Mesendoderm (in vitro differentiated cells): ENCODE measurements around the gene OR2B6.

ENCODE experiments used
- DNase-seq: peaks from one replicate; pipeline ENCODE4 v3.0.0; 2013
- H2AK5ac ChIP-seq: 2 replicates; pipeline ENCODE4 v1.6.1; 2013; ENCODE audit warnings: low read length, inconsistent platforms
- H2BK120ac ChIP-seq: 2 replicates; pipeline ENCODE4 v1.6.1; 2013; ENCODE audit warnings: low read depth, mild to moderate bottlenecking, low read length, moderate library complexity, mixed read lengths
- H2BK15ac ChIP-seq: replicated peaks from 2 replicates; pipeline ENCODE4 v1.6.1; 2013; ENCODE audit warnings: low read depth, mild to moderate bottlenecking, moderate library complexity
- H2BK5ac ChIP-seq: 2 replicates; pipeline ENCODE4 v1.6.1; 2013; ENCODE audit warnings: low read length, inconsistent platforms
- H3K18ac ChIP-seq: 2 replicates; pipeline ENCODE4 v1.6.1; 2013; ENCODE audit warnings: mild to moderate bottlenecking, low read length, mixed read lengths
- H3K23ac ChIP-seq: one replicate; pipeline ENCODE4 v1.6.1; 2013; ENCODE audit warnings: low read length
- H3K27ac ChIP-seq: 2 replicates; pipeline ENCODE4 v1.5.1; 2013; ENCODE audit warnings: low read depth, mild to moderate bottlenecking, inconsistent platforms, low read length, moderate library complexity
- H3K27me3 ChIP-seq: 2 replicates; pipeline ENCODE4 v1.6.1; 2013; ENCODE audit warnings: low read length, control low read depth, mild to moderate bottlenecking, inconsistent platforms; ENCODE audit not compliant: insufficient read depth, poor library complexity
- H3K36me3 ChIP-seq: 2 replicates; pipeline ENCODE4 v1.6.1; 2013; ENCODE audit warnings: low read length, inconsistent platforms; ENCODE audit not compliant: control insufficient read depth, insufficient read depth
- H3K4ac ChIP-seq: one replicate; pipeline ENCODE4 v1.6.1; 2013; ENCODE audit warnings: low read depth, mild to moderate bottlenecking, low read length, moderate library complexity
- H3K4me1 ChIP-seq: 2 replicates; pipeline ENCODE4 v1.6.1; 2013; ENCODE audit warnings: low read depth, low read length, inconsistent platforms; ENCODE audit not compliant: control insufficient read depth
- H3K4me2 ChIP-seq: 2 replicates; pipeline ENCODE4 v1.6.1; 2013; ENCODE audit warnings: low read length
- H3K4me3 ChIP-seq: 2 replicates; pipeline ENCODE4 v1.5.1; 2013; ENCODE audit warnings: mild to moderate bottlenecking, low read length
- H3K56ac ChIP-seq: one replicate; pipeline ENCODE4 v1.6.1; 2013; ENCODE audit warnings: low read length
- H3K79me1 ChIP-seq: 2 replicates; pipeline ENCODE4 v1.6.1; 2013; ENCODE audit warnings: low read length, inconsistent platforms
- H3K79me2 ChIP-seq: 2 replicates; pipeline ENCODE4 v1.6.1; 2013; ENCODE audit warnings: mild to moderate bottlenecking, low read length; ENCODE audit not compliant: control insufficient read depth, insufficient read depth
- H3K9ac ChIP-seq: 2 replicates; pipeline ENCODE4 v1.6.1; 2013; ENCODE audit warnings: low read length, inconsistent platforms
- H4K5ac ChIP-seq: one replicate; pipeline ENCODE4 v1.6.1; 2013; ENCODE audit warnings: low read length
- H4K8ac ChIP-seq: one replicate; pipeline ENCODE4 v1.6.1; 2013; ENCODE audit warnings: low read depth, mild to moderate bottlenecking, control low read depth, low read length, moderate library complexity
- WGBS: extraction: QIAGEN DNeasy Blood & Tissue Kit; methylation state at CpG from one replicate; pipeline ENCODE4 v1.1.7; 2013; ENCODE audit warnings: low lambda C conversion rate, missing lambda C conversion rate; ENCODE audit not compliant: insufficient coverage; ENCODE audit errors: extremely low coverage; 5-methylcytosine and 5-hydroxymethylcytosine counted together

Gene OR2B6

DNA sequence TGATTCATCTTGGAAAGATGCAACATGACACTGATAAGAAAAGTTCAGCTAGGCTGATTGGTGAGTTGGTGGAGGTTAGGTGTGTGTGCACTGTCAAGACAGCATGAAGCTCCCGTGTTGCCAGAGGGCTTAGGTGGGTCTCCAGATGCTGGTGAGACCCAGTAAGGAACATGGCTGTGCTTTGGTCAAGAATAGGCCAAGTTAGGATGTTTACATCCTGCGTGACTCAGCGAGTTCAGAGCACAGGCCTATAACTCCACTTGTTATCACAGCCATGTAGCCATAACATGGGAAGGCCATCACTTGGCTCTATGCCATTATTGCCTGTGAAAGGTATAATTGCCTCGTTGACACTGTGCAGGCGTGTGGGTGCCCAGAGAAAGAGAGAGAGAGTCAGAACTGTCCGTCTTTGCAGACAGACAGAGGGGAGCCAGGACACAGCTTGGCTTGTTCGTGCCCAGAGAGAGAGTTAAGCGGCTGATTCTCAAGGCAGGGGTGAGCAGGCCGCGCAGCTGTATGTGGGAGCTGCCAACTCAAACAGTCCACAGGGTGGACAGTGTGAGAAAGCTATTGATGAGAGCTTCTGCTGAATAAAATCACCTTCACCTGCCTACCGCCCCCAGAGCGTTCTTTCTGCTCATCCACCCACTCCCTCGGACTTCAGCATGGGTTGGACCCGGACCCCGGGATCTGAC is 43.5 kb downstream of the OR2B6 start:
- Histone ChIP-seq H3K23ac (no peak overlapping the region), H2AK5ac (no peak overlapping the region), H4K5ac (no peak overlapping the region), H4K8ac (no peak overlapping the region), H2BK120ac (no peak overlapping the region), H3K4me2 (no peak overlapping the region), H3K56ac (no peak overlapping the region), H3K4ac (no peak overlapping the region), H3K4me1 (peaks cover 3% of the 10 kb centered on the region), H2BK15ac (no peak overlapping the region), H3K9ac (no peak overlapping the region), H3K79me1 (no peaks in the 10 kb centered on the region), H3K79me2 (no peaks in the 10 kb centered on the region), H2BK5ac (no peak overlapping the region), H3K27ac (no peak overlapping the region), H3K36me3 (no peaks in the 10 kb centered on the region), H3K27me3 (no peaks in the 10 kb centered on the region), H3K4me3 (no peak overlapping the region), H3K18ac (no peak overlapping the region)
- no peak for DNase-seq
- no CpG with 5 or more reads among the region's 15 CpGs for WGBS

DNA sequence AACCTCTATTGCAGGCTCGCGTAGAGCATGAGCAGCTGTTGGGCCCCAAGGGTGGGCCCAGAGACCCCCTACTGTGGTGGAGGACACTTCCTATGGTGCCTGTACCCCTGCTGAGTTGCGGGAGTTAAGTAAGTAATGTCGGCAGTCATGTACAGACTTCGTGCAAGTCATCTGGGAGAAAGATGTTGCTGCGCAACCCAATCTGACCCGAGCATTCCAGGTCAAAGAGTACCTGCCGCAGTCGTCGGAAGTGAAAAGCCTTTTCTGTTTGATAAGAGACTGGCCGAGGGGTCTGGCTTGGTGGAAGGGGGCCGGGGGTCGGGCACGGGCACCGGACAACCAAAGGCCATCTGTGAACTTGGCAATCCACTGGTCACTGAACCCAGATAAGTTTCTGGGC is 44.3 kb downstream of the OR2B6 start:
- Histone ChIP-seq H4K5ac (no peak overlapping the region), H3K27me3 (no peaks in the 10 kb centered on the region), H3K4me2 (no peak overlapping the region), H3K4ac (no peak overlapping the region), H2AK5ac (no peak overlapping the region), H4K8ac (no peak overlapping the region), H3K18ac (no peak overlapping the region), H3K79me2 (no peaks in the 10 kb centered on the region), H3K23ac (no peak overlapping the region), H3K56ac (no peak overlapping the region), H2BK120ac (no peak overlapping the region), H3K4me1 (peaks cover 3% of the 10 kb centered on the region), H2BK15ac (no peak overlapping the region), H3K4me3 (no peak overlapping the region), H3K79me1 (no peaks in the 10 kb centered on the region), H3K27ac (no peak overlapping the region), H2BK5ac (no peak overlapping the region), H3K36me3 (no peaks in the 10 kb centered on the region), H3K9ac (no peak overlapping the region)
- no peak for DNase-seq
- no CpG with 5 or more reads among the region's 15 CpGs for WGBS

DNA sequence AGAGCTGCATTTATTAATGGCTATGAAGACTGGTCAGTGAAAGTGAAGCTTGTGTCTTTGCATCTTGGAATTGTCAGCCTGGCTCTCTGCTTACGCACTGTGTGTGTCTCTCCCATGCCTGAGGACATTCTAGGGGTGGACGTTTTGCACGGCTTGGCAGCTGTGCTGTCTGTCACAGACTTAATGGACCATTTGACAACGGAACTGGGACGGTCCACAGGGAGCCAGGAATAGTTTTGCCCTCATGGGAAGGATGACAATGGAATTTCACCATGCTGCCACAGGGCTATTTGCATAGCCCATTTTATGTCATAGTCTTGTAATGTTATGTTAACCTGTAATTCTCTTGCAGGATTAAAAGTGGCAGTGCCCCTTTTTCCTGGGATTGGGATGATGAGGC is 44.7 kb downstream of the OR2B6 start:
- no peak overlapping the region for H2BK120ac ChIP-seq
- no peak overlapping the region for H3K56ac ChIP-seq
- no peaks in the 10 kb centered on the region for H3K79me1 ChIP-seq
- H2BK5ac ChIP-seq, result no peak overlapping the region
- H4K8ac ChIP-seq, result no peak overlapping the region
- H3K4me2 ChIP-seq, result no peak overlapping the region
- H3K27ac ChIP-seq, result no peak overlapping the region
- H3K9ac ChIP-seq, result no peak overlapping the region
- H3K79me2 ChIP-seq, result no peaks in the 10 kb centered on the region
- H2AK5ac ChIP-seq, result no peak overlapping the region
- no peak overlapping the region for H3K4ac ChIP-seq
- H4K5ac ChIP-seq, result no peak overlapping the region
- H3K36me3 ChIP-seq, result no peaks in the 10 kb centered on the region
- no peak for DNase-seq
- H3K18ac ChIP-seq, result no peak overlapping the region
- H3K23ac ChIP-seq, result no peak overlapping the region
- WGBS, result no CpG with 5 or more reads among the region's 5 CpGs
- no peak overlapping the region for H2BK15ac ChIP-seq
- H3K4me3 ChIP-seq, result no peak overlapping the region
- H3K4me1 ChIP-seq, result peaks cover 3% of the 10 kb centered on the region
- no peaks in the 10 kb centered on the region for H3K27me3 ChIP-seq

DNA sequence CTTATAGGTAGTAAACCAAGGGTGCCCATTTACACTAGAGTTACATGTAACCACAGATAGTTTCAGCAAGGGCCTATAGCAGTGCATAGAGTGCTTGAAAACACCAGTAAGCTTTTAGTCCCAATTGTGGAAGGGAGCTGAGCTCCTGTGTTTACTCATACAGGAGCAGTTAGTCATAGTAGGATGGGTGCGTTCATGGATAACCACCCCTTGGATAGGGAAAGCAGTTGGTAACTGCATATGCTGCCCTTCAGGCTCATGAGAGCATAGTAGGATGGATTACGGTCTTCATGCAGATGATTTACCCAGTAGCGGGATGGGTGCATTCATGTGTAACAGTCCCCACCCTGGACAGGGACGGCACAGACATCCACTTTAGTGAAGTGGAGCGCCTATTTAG is 45.1 kb downstream of the OR2B6 start:
- no CpG with 5 or more reads among the region's 5 CpGs for WGBS

DNA sequence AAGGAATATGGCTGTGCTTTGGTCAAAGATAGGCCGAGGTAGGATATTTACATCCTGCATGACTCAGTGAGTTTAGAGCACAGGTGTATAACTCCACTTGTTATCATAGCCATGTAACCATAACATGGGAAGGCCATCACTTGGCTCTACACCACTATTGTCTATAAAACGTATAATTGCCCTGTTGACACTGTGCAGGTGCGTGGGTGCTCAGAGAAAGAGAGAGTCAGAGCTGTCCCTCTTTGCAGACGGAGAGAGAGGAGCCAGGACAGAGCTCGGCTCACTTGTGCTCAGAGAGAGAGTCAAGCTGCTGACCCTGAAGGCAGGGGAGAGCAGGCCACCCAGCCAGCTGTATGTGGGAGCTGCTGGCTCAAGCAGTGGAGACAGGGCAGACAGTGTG is 46.0 kb downstream of the OR2B6 start:
- Histone ChIP-seq H2AK5ac (no peak overlapping the region), H3K4me1 (peaks cover 3% of the 10 kb centered on the region), H3K36me3 (no peaks in the 10 kb centered on the region), H3K79me2 (no peaks in the 10 kb centered on the region), H2BK5ac (no peak overlapping the region), H3K4me3 (no peak overlapping the region), H4K8ac (no peak overlapping the region), H3K4ac (no peak overlapping the region), H3K4me2 (no peak overlapping the region), H2BK120ac (no peak overlapping the region), H4K5ac (no peak overlapping the region), H3K27me3 (no peaks in the 10 kb centered on the region), H3K56ac (no peak overlapping the region), H3K18ac (no peak overlapping the region), H3K23ac (no peak overlapping the region), H3K79me1 (no peaks in the 10 kb centered on the region), H2BK15ac (no peak overlapping the region), H3K27ac (no peak overlapping the region), H3K9ac (no peak overlapping the region)
- DNase-seq, result no peak
- WGBS, result no CpG with 5 or more reads among the region's 5 CpGs

More for the DNA sequence above, 45.1 kb downstream of the OR2B6 start:
- no peak overlapping the region for H3K9ac ChIP-seq
- H4K5ac ChIP-seq, result no peak overlapping the region
- H2BK15ac ChIP-seq, result no peak overlapping the region
- H3K4me3 ChIP-seq, result no peak overlapping the region
- no peak overlapping the region for H2BK120ac ChIP-seq
- peaks cover 3% of the 10 kb centered on the region for H3K4me1 ChIP-seq
- no peaks in the 10 kb centered on the region for H3K79me2 ChIP-seq
- H3K4me2 ChIP-seq, result no peak overlapping the region
- no peak for DNase-seq
- H3K79me1 ChIP-seq, result no peaks in the 10 kb centered on the region
- H2BK5ac ChIP-seq, result no peak overlapping the region
- H3K27me3 ChIP-seq, result no peaks in the 10 kb centered on the region
- H3K56ac ChIP-seq, result no peak overlapping the region
- no peaks in the 10 kb centered on the region for H3K36me3 ChIP-seq
- H4K8ac ChIP-seq, result no peak overlapping the region
- H3K23ac ChIP-seq, result no peak overlapping the region
- H2AK5ac ChIP-seq, result no peak overlapping the region
- H3K18ac ChIP-seq, result no peak overlapping the region
- H3K27ac ChIP-seq, result no peak overlapping the region
- no peak overlapping the region for H3K4ac ChIP-seq

DNA sequence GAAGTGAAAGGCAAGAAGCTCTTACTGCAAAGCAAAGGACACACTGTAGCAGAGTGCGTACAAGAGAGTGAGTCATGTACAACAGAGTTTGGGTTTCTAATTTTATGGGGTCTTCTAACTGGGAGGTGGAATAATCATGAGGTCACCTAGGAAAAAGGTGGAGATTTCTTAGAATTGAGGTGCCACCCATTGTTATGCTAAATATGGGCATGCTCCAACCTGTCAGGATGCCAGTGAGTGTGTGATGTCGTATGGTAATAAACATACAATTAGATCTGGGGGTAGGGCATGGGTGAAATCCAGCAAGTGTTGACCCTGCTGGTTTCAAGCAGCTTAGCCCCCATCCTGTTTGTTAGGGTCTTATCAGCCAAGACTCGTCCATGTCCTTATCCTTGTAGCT is 46.6 kb downstream of the OR2B6 start:
- Histone ChIP-seq H4K8ac (no peak overlapping the region), H3K27ac (no peak overlapping the region), H4K5ac (no peak overlapping the region), H2BK5ac (no peak overlapping the region), H3K79me2 (no peaks in the 10 kb centered on the region), H3K27me3 (no peaks in the 10 kb centered on the region), H3K18ac (no peak overlapping the region), H2BK120ac (no peak overlapping the region), H2BK15ac (no peak overlapping the region), H2AK5ac (no peak overlapping the region), H3K56ac (no peak overlapping the region), H3K36me3 (no peaks in the 10 kb centered on the region), H3K4me2 (no peak overlapping the region), H3K79me1 (no peaks in the 10 kb centered on the region), H3K4ac (no peak overlapping the region), H3K23ac (no peak overlapping the region), H3K4me3 (no peak overlapping the region), H3K9ac (no peak overlapping the region), H3K4me1 (peaks cover 3% of the 10 kb centered on the region)
- peak; percentile 14 for DNase-seq
- WGBS, result no CpG with 5 or more reads among the region's 3 CpGs
